ENCODE results near the gene RWDD3.

The RWDD3 gene

GRCh38 chr1:95265106-95265505, 31.1 kb downstream of the RWDD3 start:
- no peaks in the 10 kb centered on the region for H3K27me3 ChIP-seq (ENCODE audit: insufficient read depth, low read length)
- H3K36me3 ChIP-seq (ENCODE audit: insufficient read depth, low read length): no peaks in the 10 kb centered on the region
- no peak overlapping the region for H2AFZ ChIP-seq (ENCODE audit: low read depth, low read length)
- no peaks in the 10 kb centered on the region for H3K4me1 ChIP-seq (ENCODE audit: insufficient read depth, low read length)
- no peak overlapping the region for H3K4me3 ChIP-seq (ENCODE audit: low read length)
- no peaks in the 10 kb centered on the region for H3K9me3 ChIP-seq (ENCODE audit: low read length)

GRCh38 chr1:95276429-95276828, 42.4 kb downstream of the RWDD3 start:
- no peaks in the 10 kb centered on the region for H3K36me3 ChIP-seq (ENCODE audit: insufficient read depth, low read length)
- no peaks in the 10 kb centered on the region for H3K9me3 ChIP-seq (ENCODE audit: low read length)
- no peaks in the 10 kb centered on the region for H3K27me3 ChIP-seq (ENCODE audit: insufficient read depth, low read length)
- H3K4me1 ChIP-seq (ENCODE audit: insufficient read depth, low read length): no peaks in the 10 kb centered on the region
- no peak overlapping the region for H3K4me3 ChIP-seq (ENCODE audit: low read length)
- H2AFZ ChIP-seq (ENCODE audit: low read depth, low read length): no peak overlapping the region

- no peak overlapping the region for H3K4me3 ChIP-seq (ENCODE audit: low read length)
- H3K4me1 ChIP-seq (ENCODE audit: insufficient read depth, low read length): no peaks in the 10 kb centered on the region
- H2AFZ ChIP-seq (ENCODE audit: low read depth, low read length): no peak overlapping the region
- no peaks in the 10 kb centered on the region for H3K36me3 ChIP-seq (ENCODE audit: insufficient read depth, low read length)
- no peaks in the 10 kb centered on the region for H3K27me3 ChIP-seq (ENCODE audit: insufficient read depth, low read length)
- H3K9me3 ChIP-seq (ENCODE audit: low read length): no peaks in the 10 kb centered on the region
Measured at GRCh38 chr1:95278173-95279006, 44.4 kb downstream of the RWDD3 start.

GRCh38 chr1:95281781-95282517, 47.9 kb downstream of the RWDD3 start:
- Histone ChIP-seq H3K36me3 (ENCODE audit: insufficient read depth, low read length) (no peaks in the 10 kb centered on the region), H3K4me3 (ENCODE audit: low read length) (no peak overlapping the region), H3K27me3 (ENCODE audit: insufficient read depth, low read length) (peaks cover 9% of the 10 kb centered on the region), H3K9me3 (ENCODE audit: low read length) (no peaks in the 10 kb centered on the region), H2AFZ (ENCODE audit: low read depth, low read length) (no peak overlapping the region), H3K4me1 (ENCODE audit: insufficient read depth, low read length) (no peaks in the 10 kb centered on the region)

- Histone ChIP-seq H3K4me3 (ENCODE audit: low read length) (no peak overlapping the region), H3K36me3 (ENCODE audit: insufficient read depth, low read length) (no peaks in the 10 kb centered on the region)
Measured at GRCh38 chr1:95282518-95282895, 48.5 kb downstream of the RWDD3 start.

DNA sequence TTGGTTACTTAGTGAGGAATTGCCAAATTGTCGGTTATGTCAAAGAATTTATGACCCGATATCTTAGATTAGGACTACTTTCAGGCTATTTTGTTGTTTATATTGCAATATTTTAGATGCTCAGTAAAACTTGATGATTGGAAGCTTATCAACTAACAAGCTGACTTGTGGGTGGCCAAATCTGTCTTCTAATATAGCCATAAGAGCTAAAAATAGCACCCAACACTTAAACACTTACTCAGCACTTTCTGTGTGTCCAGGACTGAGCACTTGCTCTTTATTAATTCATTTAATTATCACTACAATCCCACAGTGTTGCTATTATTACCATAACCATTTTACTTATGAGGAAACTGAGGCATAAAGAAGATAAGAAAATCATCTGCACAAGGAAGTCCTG, 50.4 kb downstream of the RWDD3 start:
- H3K9me3 ChIP-seq (ENCODE audit: low read length): no peaks in the 10 kb centered on the region
- H3K4me1 ChIP-seq (ENCODE audit: insufficient read depth, low read length): no peaks in the 10 kb centered on the region
- no peaks in the 10 kb centered on the region for H3K36me3 ChIP-seq (ENCODE audit: insufficient read depth, low read length)
- no peak overlapping the region for H2AFZ ChIP-seq (ENCODE audit: low read depth, low read length)
- no peak overlapping the region for H3K4me3 ChIP-seq (ENCODE audit: low read length)
- peaks cover 9% of the 10 kb centered on the region for H3K27me3 ChIP-seq (ENCODE audit: insufficient read depth, low read length)

More at GRCh38 chr1:95282518-95282895, 48.5 kb downstream of the RWDD3 start:
- H2AFZ ChIP-seq (ENCODE audit: low read depth, low read length): no peak overlapping the region
- H3K27me3 ChIP-seq (ENCODE audit: insufficient read depth, low read length): peaks cover 9% of the 10 kb centered on the region
- no peaks in the 10 kb centered on the region for H3K9me3 ChIP-seq (ENCODE audit: low read length)
- no peaks in the 10 kb centered on the region for H3K4me1 ChIP-seq (ENCODE audit: insufficient read depth, low read length)

- no peak overlapping the region for H2AFZ ChIP-seq (ENCODE audit: low read depth, low read length)
- no peaks in the 10 kb centered on the region for H3K9me3 ChIP-seq (ENCODE audit: low read length)
- H3K36me3 ChIP-seq (ENCODE audit: insufficient read depth, low read length): no peaks in the 10 kb centered on the region
- no peak overlapping the region for H3K4me3 ChIP-seq (ENCODE audit: low read length)
- no peaks in the 10 kb centered on the region for H3K4me1 ChIP-seq (ENCODE audit: insufficient read depth, low read length)
- H3K27me3 ChIP-seq (ENCODE audit: insufficient read depth, low read length): peaks cover 9% of the 10 kb centered on the region
Measured at GRCh38 chr1:95286479-95286878, 52.5 kb downstream of the RWDD3 start.

GRCh38 chr1:95287081-95287480, 53.1 kb downstream of the RWDD3 start:
- no peak overlapping the region for H3K4me3 ChIP-seq (ENCODE audit: low read length)
- no peaks in the 10 kb centered on the region for H3K36me3 ChIP-seq (ENCODE audit: insufficient read depth, low read length)
- no peaks in the 10 kb centered on the region for H3K9me3 ChIP-seq (ENCODE audit: low read length)
- no peak overlapping the region for H2AFZ ChIP-seq (ENCODE audit: low read depth, low read length)
- no peaks in the 10 kb centered on the region for H3K4me1 ChIP-seq (ENCODE audit: insufficient read depth, low read length)
- peaks cover 9% of the 10 kb centered on the region for H3K27me3 ChIP-seq (ENCODE audit: insufficient read depth, low read length)

DNA sequence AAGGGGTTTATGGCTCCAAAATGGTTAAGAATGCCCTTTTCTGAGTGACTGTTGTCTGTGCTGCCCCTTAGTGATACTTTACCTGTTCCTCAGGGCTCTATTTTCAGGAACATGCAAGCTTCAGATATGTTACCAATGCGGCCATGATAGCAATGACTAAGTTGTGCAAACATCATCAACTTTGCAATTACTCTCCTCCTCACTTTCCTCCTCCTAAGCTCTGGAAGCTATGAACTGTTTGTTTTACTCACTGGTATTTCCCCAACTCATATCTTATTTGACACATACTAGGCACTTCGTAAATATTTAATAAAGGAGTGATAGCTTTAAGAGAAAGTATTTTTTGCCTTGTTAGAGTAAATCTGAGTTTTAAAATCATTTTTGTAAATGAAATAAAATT, 53.8 kb downstream of the RWDD3 start:
- H3K36me3 ChIP-seq (ENCODE audit: insufficient read depth, low read length): no peaks in the 10 kb centered on the region
- no peaks in the 10 kb centered on the region for H3K9me3 ChIP-seq (ENCODE audit: low read length)
- no peak overlapping the region for H2AFZ ChIP-seq (ENCODE audit: low read depth, low read length)
- no peak overlapping the region for H3K4me3 ChIP-seq (ENCODE audit: low read length)
- no peaks in the 10 kb centered on the region for H3K4me1 ChIP-seq (ENCODE audit: insufficient read depth, low read length)
- H3K27me3 ChIP-seq (ENCODE audit: insufficient read depth, low read length): peaks cover 9% of the 10 kb centered on the region

Measured in neuron (in vitro differentiated cells).